Mesenchymal stem cell (in vitro differentiated cells and primary cell): ENCODE results near the gene QPCT.
"Not testable (repeated sequence)": the region's sequence is repeated elsewhere in the genome, so short reads cannot be mapped to it uniquely, and the experiment has no call there.

Source experiments
- DNase-seq: peaks from one replicate; pipeline ENCODE4 v3.0.0-alpha.2; 2013
- H2AFZ ChIP-seq: one replicate; pipeline ENCODE4 v1.6.1; 2013; ENCODE audit warnings: low read depth, mild to moderate bottlenecking, control low read depth, inconsistent platforms, low read length, moderate library complexity
- H2AK5ac ChIP-seq: 2 replicates; pipeline ENCODE4 v1.6.1; 2013; ENCODE audit warnings: low read length, moderate library complexity, mild to moderate bottlenecking, inconsistent platforms; ENCODE audit not compliant: severe bottlenecking
- H2BK120ac ChIP-seq: one replicate; pipeline ENCODE4 v1.6.1; 2013; ENCODE audit warnings: low read depth, mild to moderate bottlenecking, inconsistent platforms, low read length, moderate library complexity
- H2BK12ac ChIP-seq, 2 experiments: one replicate each; pipeline ENCODE4 v1.6.1; 2013; ENCODE audit warnings: inconsistent platforms in 2 of 2, low read length in 2 of 2, mild to moderate bottlenecking in 2 of 2, moderate library complexity in 2 of 2, control low read depth in 1 of 2
- H2BK15ac ChIP-seq: one replicate; pipeline ENCODE4 v1.6.1; 2013; ENCODE audit warnings: mild to moderate bottlenecking, low read depth, inconsistent platforms; ENCODE audit not compliant: poor library complexity, severe bottlenecking
- H2BK5ac ChIP-seq: 2 replicates; pipeline ENCODE4 v1.6.1; 2013; ENCODE audit warnings: low read depth, mild to moderate bottlenecking, low read length, control low read depth, inconsistent platforms; ENCODE audit not compliant: poor library complexity, severe bottlenecking
- H3K14ac ChIP-seq, 2 experiments: one replicate each; pipeline ENCODE4 v1.6.1; 2013; ENCODE audit warnings: inconsistent platforms in 2 of 2, low read length in 2 of 2, control low read depth in 1 of 2, mild to moderate bottlenecking in 1 of 2, moderate library complexity in 1 of 2
- H3K18ac ChIP-seq, 2 experiments: one replicate each; pipeline ENCODE4 v1.6.1; 2013; ENCODE audit warnings: inconsistent platforms in 2 of 2, low read length in 2 of 2, control low read depth in 1 of 2, low read depth in 1 of 2, mild to moderate bottlenecking in 1 of 2
- H3K23ac ChIP-seq, 2 experiments: one replicate each; pipeline ENCODE4 v1.6.1; 2013; ENCODE audit warnings: inconsistent platforms in 2 of 2, low read length in 2 of 2, mild to moderate bottlenecking in 2 of 2, moderate library complexity in 2 of 2, control low read depth in 1 of 2
- H3K27ac ChIP-seq: 2 replicates; pipeline ENCODE4 v1.5.1; 2013; ENCODE audit warnings: mild to moderate bottlenecking, moderate library complexity, low read length, control low read depth, inconsistent platforms; ENCODE audit not compliant: poor library complexity, severe bottlenecking
- H3K27me3 ChIP-seq, 2 experiments: 2 replicates each; pipeline versions ENCODE4 v1.6.1 to v1.7.0; 2013; ENCODE audit warnings: low read length in 2 of 2, mild to moderate bottlenecking in 2 of 2, moderate library complexity in 2 of 2, control low read depth in 1 of 2, inconsistent platforms in 1 of 2; ENCODE audit not compliant: control insufficient read depth in 1 of 2, insufficient read depth in 1 of 2
- H3K36me3 ChIP-seq, 2 experiments: 2 replicates each; pipeline versions ENCODE4 v1.6.1 to v1.7.0; 2013; ENCODE audit warnings: low read length in 2 of 2, control low read depth in 1 of 2, inconsistent platforms in 1 of 2, low read depth in 1 of 2, mild to moderate bottlenecking in 1 of 2; ENCODE audit not compliant: insufficient read depth in 2 of 2, control insufficient read depth in 1 of 2
- H3K4ac ChIP-seq, 2 experiments: one replicate each; pipeline ENCODE4 v1.6.1; 2013; ENCODE audit warnings: inconsistent platforms in 2 of 2, low read length in 2 of 2, mild to moderate bottlenecking in 2 of 2, moderate library complexity in 2 of 2, control low read depth in 1 of 2, low read depth in 1 of 2
- H3K4me1 ChIP-seq: 2 replicates; pipeline ENCODE4 v1.6.1; 2013; ENCODE audit warnings: low read depth, low read length, control low read depth; ENCODE audit not compliant: control insufficient read depth, insufficient read depth
- H3K4me2 ChIP-seq: 2 replicates; pipeline ENCODE4 v1.6.1; 2013; ENCODE audit warnings: low read length, mild to moderate bottlenecking, inconsistent platforms; ENCODE audit not compliant: poor library complexity, severe bottlenecking
- H3K4me3 ChIP-seq, 2 experiments: 2 replicates each; pipeline versions ENCODE4 v1.5.1 to v1.7.0; 2013; ENCODE audit warnings: low read length in 2 of 2, mild to moderate bottlenecking in 2 of 2, control low read depth in 1 of 2, low read depth in 1 of 2; ENCODE audit not compliant: insufficient read depth in 1 of 2
- H3K79me1 ChIP-seq: replicated peaks from 2 replicates; pipeline ENCODE4 v1.6.1; 2013; ENCODE audit warnings: mild to moderate bottlenecking, control low read depth, low read length, inconsistent platforms; ENCODE audit not compliant: poor library complexity, severe bottlenecking
- H3K9ac ChIP-seq: 2 replicates; pipeline ENCODE4 v1.7.0; 2013; ENCODE audit warnings: mild to moderate bottlenecking, low read length, moderate library complexity
- H3K9me3 ChIP-seq: 2 replicates; pipeline ENCODE4 v1.7.0; 2013; ENCODE audit warnings: mild to moderate bottlenecking, low read length; ENCODE audit not compliant: control insufficient read depth
- H4K8ac ChIP-seq: one replicate; pipeline ENCODE4 v1.6.1; 2013; ENCODE audit warnings: inconsistent platforms, mild to moderate bottlenecking, low read length, moderate library complexity
- H4K91ac ChIP-seq: one replicate; pipeline ENCODE4 v1.6.1; 2013; ENCODE audit warnings: mild to moderate bottlenecking, low read length, inconsistent platforms
- WGBS: methylation state at CpG from one replicate; pipeline ENCODE4 v1.1.7; 2013; ENCODE audit warnings: mixed read lengths; 5-methylcytosine and 5-hydroxymethylcytosine counted together

The QPCT gene

DNA sequence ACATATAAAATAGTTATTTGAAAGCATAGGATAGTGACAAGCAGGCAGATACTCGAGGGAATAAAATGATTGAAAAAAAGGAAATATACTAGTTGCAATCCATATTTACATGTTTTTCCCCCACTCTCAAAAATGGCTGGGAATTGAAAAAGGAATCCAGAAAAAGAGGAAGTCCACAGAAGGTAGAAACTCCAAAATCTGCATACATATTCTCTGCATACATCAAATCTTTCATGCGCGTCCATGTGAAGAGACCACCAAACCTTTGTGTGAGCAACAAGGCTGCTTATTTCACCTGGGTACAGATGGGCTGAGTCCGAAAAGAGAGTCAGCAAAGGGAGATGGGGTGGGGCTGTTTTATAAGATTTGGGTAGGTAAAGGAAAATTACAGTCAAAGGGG is 36.4 kb downstream of the QPCT start:
- H3K27ac ChIP-seq, H3K4me3 ChIP-seq, H3K27me3 ChIP-seq, H2AFZ ChIP-seq, H2BK120ac ChIP-seq, H2AK5ac ChIP-seq, H2BK12ac ChIP-seq, H3K4me1 ChIP-seq, DNase-seq, H3K9ac ChIP-seq, H3K9me3 ChIP-seq, H3K79me1 ChIP-seq, H3K18ac ChIP-seq, H3K23ac ChIP-seq, H4K8ac ChIP-seq, H2BK5ac ChIP-seq, H3K14ac ChIP-seq, H2BK15ac ChIP-seq, H3K36me3 ChIP-seq, H3K4me2 ChIP-seq, H4K91ac ChIP-seq, H3K4ac ChIP-seq: not testable (repeated sequence)
- WGBS: 97% methylated on average over 3 of the region's 4 CpGs

DNA sequence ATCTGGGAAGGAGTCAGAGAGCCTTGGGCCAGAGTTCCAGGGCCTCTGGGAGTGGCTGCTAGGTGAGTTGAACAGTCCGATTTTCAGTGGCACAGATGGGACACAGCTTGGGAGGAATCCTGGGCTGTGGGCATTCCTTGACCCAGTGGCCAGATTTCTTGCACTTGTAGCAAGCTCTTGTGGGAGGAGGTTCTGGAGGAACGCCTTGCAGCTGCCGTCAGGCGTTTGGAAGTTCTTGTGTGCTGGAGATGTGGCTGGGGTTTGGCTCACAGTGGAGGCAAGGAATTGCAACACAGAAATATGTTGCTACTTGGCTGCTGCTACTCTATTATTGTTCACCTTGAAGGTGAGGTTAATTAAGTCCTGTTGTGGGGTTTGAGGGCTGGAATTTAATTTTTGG is 39.8 kb downstream of the QPCT start:
- not testable (repeated sequence) for H3K79me1 ChIP-seq, H4K8ac ChIP-seq, H3K9me3 ChIP-seq, H3K4me3 ChIP-seq, H3K4me2 ChIP-seq, H2BK120ac ChIP-seq, H3K27ac ChIP-seq, H4K91ac ChIP-seq, H3K4ac ChIP-seq, H2BK5ac ChIP-seq, H3K4me1 ChIP-seq, H3K36me3 ChIP-seq, H2BK12ac ChIP-seq, H3K9ac ChIP-seq, H2BK15ac ChIP-seq, DNase-seq, H3K23ac ChIP-seq, H3K27me3 ChIP-seq, H2AFZ ChIP-seq, H3K14ac ChIP-seq, H3K18ac ChIP-seq
- 89% methylated on average over 4 of the region's 4 CpGs for WGBS
- peak overlapping the region; percentile 38 for H2AK5ac ChIP-seq

DNA sequence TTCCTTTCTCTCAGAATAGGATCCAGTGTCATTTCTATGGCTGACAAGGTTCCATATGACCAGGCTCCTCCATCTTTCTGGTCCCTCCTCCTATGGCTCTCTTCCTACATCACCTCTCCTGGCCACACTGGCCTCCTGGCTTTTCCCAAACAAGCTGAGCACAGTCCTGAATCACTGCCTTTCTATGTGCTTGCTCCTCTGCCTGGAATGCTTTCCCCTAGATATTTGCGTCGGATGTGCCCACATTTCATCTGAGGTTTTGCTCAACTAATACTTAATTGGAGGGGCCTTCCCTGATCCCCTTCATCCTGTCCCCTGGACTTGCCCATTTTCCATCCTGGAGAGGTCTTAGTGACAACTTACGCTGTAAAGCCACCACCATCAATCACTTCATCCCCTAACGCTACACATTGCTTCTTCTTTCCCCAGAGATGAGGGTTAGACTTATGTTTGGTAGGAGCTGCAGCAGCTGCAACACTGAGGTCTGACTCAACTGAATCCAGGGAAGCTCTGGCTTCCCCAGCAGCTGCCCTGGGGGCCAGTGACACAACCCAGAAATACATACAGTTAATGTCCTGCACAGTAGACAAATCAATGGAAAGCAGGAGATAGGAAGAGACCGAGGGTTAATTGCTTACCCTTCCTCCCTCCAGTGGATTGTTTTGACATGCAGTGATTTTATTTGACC is 42.9 kb downstream of the QPCT start:
- H3K4me3 ChIP-seq: peak overlapping the region in 1 of 2 experiments; percentile 53
- H3K27me3 ChIP-seq: no peaks in the 10 kb centered on the region
- peak; percentile 77 for DNase-seq
- peak overlapping the region; percentile 27 for H4K8ac ChIP-seq
- no peak overlapping the region for H2BK15ac ChIP-seq
- H3K23ac ChIP-seq: no peak overlapping the region
- H4K91ac ChIP-seq: no peak overlapping the region
- peak overlapping the region in 1 of 2 experiments; percentile 71 for H3K4ac ChIP-seq
- no peak overlapping the region for H2BK5ac ChIP-seq
- no peak overlapping the region for H2BK120ac ChIP-seq
- peak overlapping the region; percentile 46 for H3K27ac ChIP-seq
- peak overlapping the region; percentile 18 to 88 for H2BK12ac ChIP-seq
- H2AFZ ChIP-seq: no peak overlapping the region
- no peak overlapping the region for H3K4me2 ChIP-seq
- H3K9me3 ChIP-seq: no peaks in the 10 kb centered on the region
- H3K36me3 ChIP-seq: no peaks in the 10 kb centered on the region
- 63% methylated on average over 3 of the region's 5 CpGs for WGBS
- H3K9ac ChIP-seq: peak overlapping the region; percentile 76
- no peak overlapping the region for H2AK5ac ChIP-seq
- peaks cover 11% of the 10 kb centered on the region for H3K4me1 ChIP-seq
- H3K79me1 ChIP-seq: no peaks in the 10 kb centered on the region
- peak overlapping the region; percentile 19 to 68 for H3K18ac ChIP-seq
- H3K14ac ChIP-seq: peak overlapping the region in 1 of 2 experiments; percentile 39

DNA sequence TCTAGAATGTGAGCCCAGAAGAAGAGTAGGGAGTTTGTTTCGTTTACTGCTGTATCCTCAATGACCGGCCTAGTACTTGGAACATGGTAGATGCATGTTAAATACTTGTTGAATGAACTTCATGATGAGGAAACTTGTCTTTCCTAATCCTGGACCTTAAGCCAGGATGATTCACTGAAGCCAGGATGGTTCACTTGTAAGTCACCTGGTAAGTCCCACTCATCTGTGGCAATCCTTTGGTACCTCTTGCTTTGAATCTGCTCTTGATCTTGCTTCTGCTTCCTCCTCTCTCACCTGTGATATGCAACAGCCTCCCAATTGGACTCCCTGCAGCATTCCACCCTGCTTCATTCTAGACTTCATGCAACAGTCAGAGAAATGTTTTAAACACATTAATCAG is 43.6 kb downstream of the QPCT start:
- Histone ChIP-seq H3K14ac (no peak overlapping the region), H3K4ac (no peak overlapping the region), H4K8ac (no peak overlapping the region), H2BK12ac (no peak overlapping the region), H4K91ac (no peak overlapping the region), H3K27me3 (no peaks in the 10 kb centered on the region), H2BK15ac (no peak overlapping the region), H3K4me2 (no peak overlapping the region), H3K4me3 (peak overlapping the region in 1 of 2 experiments; percentile 53), H3K18ac (peak overlapping the region in 1 of 2 experiments; percentile 32), H2AFZ (no peak overlapping the region), H3K9me3 (no peaks in the 10 kb centered on the region), H3K27ac (no peak overlapping the region), H2AK5ac (peak overlapping the region; percentile 43), H3K4me1 (peaks cover 11% of the 10 kb centered on the region), H3K79me1 (no peaks in the 10 kb centered on the region), H2BK5ac (no peak overlapping the region), H3K23ac (no peak overlapping the region), H2BK120ac (no peak overlapping the region), H3K9ac (peak overlapping the region; percentile 76), H3K36me3 (no peaks in the 10 kb centered on the region)
- DNase-seq: peak; percentile 88
- WGBS: 86% methylated on average over 2 of the region's 2 CpGs
